Measurements from ENCODE around the gene CHRNA7.
"Not testable (repeated sequence)": the region's sequence is repeated elsewhere in the genome, so short reads cannot be mapped to it uniquely, and the experiment has no call there.

GRCh38 chr15:32164747-32165146 is 134.4 kb downstream of the CHRNA7 start:
- TF ChIP-seq CTCF, POLR2A (IDR thresholded peaks at IDR 0.05): not testable (repeated sequence)

Measured in breast epithelium (tissue), 3 donors.